Measurements from ENCODE around the gene TMEM260.

TMEM260 gene

GRCh38 chr14:56579345-56580220, at the start of gene TMEM260:
Gene TMEM260, plus strand, starts transcription at chr14:56579798. Its CDS starts 117 bp downstream, at chr14:56579915.
- peak; percentile 82 for DNase-seq (ENCODE audit: low spot score)

GRCh38 chr14:56532546-56532945, 47.1 kb upstream of the TMEM260 start:
- DNase-seq (ENCODE audit: low spot score): no peak

- DNase-seq (ENCODE audit: low spot score): no peak
Measured at GRCh38 chr14:56534656-56535055, 44.9 kb upstream of the TMEM260 start.

DNA sequence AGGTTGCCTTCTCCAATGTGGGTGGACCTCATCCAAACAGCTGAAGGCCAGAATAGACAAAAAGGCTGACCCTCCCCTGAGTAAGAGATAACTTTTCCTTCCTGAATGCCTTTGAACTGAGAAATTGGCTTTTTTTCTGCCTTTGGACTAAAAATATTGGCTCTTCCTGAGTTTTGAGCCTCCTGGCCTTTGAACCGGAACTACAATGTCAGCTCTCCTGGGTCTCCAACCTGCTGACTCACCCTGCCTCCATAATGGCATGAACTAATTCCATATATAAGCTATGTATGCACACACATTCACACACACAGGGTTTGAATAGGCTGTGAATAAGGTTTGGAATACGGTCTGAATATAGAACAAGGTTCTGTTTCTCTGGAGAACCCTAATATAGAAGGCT, 39.7 kb upstream of the TMEM260 start:
- no peak for DNase-seq (ENCODE audit: low spot score)

- DNase-seq (ENCODE audit: low spot score): no peak
Measured at GRCh38 chr14:56543436-56543835, 36.2 kb upstream of the TMEM260 start.

DNA sequence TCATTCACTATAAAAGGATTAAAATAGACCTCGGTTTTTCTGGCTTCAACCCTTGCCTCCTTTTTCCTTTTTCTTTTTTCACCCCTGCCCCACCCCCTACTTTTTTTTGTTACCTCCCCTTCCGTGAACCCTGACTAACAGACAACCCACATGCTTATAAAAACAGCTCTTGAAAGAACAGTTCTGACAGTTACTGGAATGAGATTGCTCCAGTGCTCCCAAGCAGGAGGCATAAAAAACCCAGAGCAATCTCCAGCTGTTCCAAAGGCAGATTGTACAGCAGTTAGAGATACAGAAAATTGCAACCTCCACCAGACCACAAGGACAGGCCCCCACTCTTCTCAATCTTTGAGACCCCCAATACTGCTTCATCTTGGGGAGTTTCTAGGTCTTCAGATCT, 29.9 kb upstream of the TMEM260 start:
- no peak for DNase-seq (ENCODE audit: low spot score)

- DNase-seq (ENCODE audit: low spot score): no peak
Measured at GRCh38 chr14:56552615-56553014, 27.0 kb upstream of the TMEM260 start.

- no peak for DNase-seq (ENCODE audit: low spot score)
Measured at GRCh38 chr14:56554301-56554700, 25.3 kb upstream of the TMEM260 start.

GRCh38 chr14:56555921-56556570, 23.6 kb upstream of the TMEM260 start:
- peak; percentile 47 for DNase-seq (ENCODE audit: low spot score)

DNA sequence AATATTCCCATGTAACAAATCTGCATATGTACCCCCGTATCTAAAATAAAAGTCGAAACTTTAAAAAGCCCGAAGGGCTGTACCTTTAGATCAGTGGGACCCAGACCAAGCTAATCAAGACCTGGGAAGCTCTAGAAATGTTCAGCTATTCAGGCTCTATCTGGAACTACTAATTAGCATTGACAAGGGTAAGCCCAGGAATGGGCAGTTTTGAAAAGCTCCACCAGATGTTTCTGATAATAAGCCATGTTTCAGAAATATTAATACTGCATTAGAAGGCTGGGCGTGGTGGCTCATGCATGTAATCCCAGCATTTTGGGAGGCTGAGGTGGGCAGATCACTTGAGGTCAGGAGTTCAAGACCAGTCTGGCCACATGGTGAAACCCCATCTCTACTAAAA, 20.4 kb upstream of the TMEM260 start:
- no peak for DNase-seq (ENCODE audit: low spot score)

- no peak for DNase-seq (ENCODE audit: low spot score)
Measured at GRCh38 chr14:56561606-56562005, 18.0 kb upstream of the TMEM260 start.

DNA sequence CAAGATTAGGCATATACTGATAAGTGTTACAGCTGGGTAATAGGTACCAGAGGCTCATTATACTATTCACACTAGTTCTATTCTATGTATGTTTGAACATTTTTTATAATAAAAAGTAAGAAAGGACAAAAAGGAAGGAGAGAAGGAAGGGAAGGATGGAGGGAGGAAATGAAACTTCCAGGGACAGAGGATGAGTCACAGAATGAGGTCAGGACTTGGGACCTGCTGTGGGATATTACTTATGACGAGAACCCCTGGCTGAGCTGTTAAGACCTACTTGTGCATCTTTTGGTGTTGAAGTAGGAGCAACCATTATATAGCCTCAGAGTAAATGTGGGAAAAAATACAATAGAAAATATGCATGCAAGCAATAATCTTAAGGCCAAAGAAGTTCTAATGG, 16.7 kb upstream of the TMEM260 start:
- DNase-seq (ENCODE audit: low spot score): no peak

DNA sequence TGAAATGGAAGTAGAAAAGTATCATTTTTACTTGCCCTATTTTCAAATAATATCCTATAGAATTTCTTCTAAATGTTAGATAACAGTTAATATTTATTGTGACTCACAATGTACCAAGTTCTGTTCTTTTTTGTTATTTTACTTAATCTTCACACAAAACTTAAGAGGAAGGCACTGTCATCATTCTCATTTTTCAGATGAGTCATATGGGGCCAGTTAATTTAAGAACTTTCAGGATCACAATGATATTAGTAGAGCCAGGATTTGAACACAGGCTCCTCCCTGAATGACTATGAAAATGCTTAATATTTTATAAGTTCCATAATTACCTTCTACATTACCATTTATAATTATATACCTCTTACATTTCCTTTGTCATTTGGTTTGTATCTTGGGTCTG, 10.4 kb upstream of the TMEM260 start:
- no peak for DNase-seq (ENCODE audit: low spot score)

- DNase-seq (ENCODE audit: low spot score): no peak
Measured at GRCh38 chr14:56570295-56570694, 9.3 kb upstream of the TMEM260 start.

DNA sequence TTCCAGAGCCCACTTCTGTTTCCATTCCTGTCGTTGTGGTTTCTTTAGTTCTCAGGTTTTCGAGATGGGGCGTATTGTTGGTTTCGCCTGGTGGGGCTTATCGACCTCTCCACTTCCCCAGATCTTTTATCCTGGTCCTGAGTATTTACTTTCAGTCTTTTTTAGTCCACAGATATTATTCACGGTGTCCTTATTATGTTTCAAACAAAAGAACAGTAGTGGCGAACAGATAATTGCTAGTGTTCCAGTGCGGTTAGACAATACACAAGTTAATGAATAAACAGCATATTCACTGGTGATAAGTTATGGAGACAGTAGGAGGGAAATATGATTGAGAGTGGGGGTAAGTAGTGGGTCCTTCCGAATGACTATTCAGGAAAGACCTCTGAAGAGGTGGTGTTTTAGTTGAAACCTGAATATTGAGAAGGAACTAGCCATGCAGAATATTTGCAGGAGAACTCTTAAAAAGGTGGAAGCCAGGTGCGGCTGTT, 668 bp downstream of the TMEM260 start:
- no peak for DNase-seq (ENCODE audit: low spot score)

DNA sequence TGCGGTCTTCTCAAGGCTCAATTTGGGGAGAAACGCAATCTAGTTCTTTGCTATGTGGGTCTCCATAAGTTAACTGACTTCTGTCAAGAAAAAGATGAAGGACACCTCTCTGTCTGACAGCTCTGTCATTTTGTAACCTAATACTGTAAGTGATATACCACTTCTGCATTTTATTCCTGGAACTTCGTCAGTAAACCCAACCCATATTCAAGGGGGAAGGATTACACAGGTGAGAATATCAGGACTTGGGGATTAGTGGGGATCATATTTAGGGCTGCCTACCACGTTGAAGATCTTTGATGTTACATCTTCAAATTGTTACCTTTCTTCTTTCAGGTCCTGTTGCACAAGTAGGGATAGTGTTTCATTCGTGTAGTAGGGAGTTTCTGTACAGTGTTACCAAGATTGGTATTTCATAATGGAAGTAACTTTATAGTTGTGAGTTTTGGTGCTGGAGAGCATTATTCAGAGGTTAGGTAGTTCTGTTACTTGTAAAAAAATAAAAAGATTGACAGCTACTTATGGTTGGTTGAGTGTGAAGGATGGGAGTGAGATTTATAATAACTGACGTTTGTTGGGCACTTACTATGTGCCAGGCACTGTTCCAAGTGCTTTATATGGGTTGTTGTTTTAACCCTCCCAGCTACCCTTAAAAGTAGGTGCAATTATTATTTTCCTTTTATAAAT, 1.6 kb downstream of the TMEM260 start:
- DNase-seq (ENCODE audit: low spot score): no peak

DNA sequence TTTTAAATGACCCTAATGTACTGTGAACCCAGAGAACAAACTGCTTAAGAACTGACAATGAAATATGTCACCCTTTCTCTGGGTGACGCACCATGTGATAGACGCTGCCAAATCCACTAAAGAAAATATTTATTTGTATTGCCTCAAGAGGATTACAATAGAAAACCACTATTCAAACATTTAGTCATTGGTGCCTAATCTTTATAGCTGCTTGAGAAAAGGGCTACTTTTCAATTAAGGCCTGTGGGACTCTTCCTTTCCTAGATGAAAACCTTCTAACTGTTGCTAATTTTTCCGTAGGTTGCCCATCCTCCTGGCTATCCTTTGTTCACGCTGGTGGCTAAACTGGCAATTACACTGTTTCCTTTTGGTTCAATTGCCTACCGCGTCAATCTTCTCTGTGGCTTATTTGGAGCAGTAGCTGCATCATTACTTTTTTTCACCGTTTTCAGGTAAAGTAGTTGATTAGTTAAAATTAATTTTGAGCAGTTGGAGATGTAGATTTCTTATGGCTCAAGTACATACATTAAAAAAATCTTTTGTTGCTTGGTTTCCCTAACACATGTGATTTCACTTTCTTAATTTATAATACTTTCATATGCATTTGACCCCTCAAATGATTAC, 6.0 kb downstream of the TMEM260 start:
- no peak for DNase-seq (ENCODE audit: low spot score)

- DNase-seq (ENCODE audit: low spot score): peak; percentile 76
Measured at GRCh38 chr14:56587701-56588100, 8.1 kb downstream of the TMEM260 start.

- no peak for DNase-seq (ENCODE audit: low spot score)
Measured at GRCh38 chr14:56590535-56590960, 10.9 kb downstream of the TMEM260 start.

GRCh38 chr14:56592746-56593544, 13.3 kb downstream of the TMEM260 start:
- DNase-seq (ENCODE audit: low spot score): no peak

DNA sequence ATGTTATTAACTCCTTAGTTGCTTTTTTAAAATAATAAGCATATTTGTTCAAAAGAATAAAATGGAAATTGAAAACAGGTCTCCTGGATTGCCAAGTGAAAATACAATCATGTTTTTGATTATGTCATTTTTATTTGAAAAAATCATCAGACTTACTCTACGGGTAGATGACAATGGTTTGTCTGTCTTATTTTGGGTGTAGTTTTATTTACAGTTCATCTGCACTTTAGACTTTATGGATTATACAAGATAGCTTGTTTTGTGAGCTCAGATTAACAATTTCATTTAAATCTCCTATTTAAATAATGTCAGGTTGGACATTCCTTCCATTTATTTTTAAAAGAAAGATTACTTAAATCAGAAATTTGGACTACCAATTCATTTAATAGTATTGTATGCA, 14.8 kb downstream of the TMEM260 start:
- DNase-seq (ENCODE audit: low spot score): no peak
